Measurements from ENCODE around the gene KRTAP9-4.

DNA sequence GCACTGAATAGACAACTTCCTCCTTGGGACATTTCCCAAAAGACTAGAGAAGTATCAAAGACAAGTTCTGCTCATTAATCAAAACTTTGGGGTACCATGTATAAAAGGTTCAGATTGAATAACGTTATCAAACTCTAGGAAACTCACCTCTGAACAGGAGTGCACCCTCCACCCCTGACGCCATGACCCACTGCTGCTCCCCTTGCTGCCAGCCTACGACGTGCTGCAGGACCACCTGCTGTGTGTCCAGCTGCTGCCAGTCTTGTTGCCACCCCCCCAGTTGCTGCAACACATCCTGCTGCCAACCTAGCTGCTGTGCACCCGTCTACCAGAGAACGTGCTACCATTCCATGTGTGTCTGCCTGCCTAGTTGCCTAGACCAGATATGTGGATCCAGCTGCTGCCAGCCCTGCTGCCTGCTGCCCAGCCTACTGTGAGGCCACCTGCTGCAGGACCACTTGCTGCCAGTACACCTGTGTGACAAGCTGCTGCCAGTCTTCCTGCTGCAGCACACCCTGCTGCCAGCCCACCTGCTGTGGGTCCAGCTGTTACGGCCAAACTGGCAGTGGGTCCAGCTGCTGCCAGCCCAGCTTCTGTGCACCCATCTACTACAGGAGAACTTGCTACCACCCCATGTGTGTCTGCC lies 36.8 kb upstream of the KRTAP9-4 start:
- TF ChIP-seq, protein P1, sequence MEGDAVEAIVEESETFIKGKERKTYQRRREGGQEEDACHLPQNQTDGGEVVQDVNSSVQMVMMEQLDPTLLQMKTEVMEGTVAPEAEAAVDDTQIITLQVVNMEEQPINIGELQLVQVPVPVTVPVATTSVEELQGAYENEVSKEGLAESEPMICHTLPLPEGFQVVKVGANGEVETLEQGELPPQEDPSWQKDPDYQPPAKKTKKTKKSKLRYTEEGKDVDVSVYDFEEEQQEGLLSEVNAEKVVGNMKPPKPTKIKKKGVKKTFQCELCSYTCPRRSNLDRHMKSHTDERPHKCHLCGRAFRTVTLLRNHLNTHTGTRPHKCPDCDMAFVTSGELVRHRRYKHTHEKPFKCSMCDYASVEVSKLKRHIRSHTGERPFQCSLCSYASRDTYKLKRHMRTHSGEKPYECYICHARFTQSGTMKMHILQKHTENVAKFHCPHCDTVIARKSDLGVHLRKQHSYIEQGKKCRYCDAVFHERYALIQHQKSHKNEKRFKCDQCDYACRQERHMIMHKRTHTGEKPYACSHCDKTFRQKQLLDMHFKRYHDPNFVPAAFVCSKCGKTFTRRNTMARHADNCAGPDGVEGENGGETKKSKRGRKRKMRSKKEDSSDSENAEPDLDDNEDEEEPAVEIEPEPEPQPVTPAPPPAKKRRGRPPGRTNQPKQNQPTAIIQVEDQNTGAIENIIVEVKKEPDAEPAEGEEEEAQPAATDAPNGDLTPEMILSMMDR (IDR thresholded peaks at IDR 0.05): no peak
- no peak for TF ChIP-seq NPAS2 (CRISPR knock-in tag; IDR thresholded peaks at IDR 0.05; ENCODE audit: borderline replicate concordance)
- TF ChIP-seq HDAC2 (IDR thresholded peaks at IDR 0.05): no peak
- no peak for TF ChIP-seq CBX2 (IDR thresholded peaks at IDR 0.05; ENCODE audit: borderline replicate concordance, low read depth)
- TF ChIP-seq, protein P2, sequence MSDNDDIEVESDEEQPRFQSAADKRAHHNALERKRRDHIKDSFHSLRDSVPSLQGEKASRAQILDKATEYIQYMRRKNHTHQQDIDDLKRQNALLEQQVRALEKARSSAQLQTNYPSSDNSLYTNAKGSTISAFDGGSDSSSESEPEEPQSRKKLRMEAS (IDR thresholded peaks at IDR 0.05): no peak
- no peak for TF ChIP-seq HOXA7 (CRISPR knock-in tag; IDR thresholded peaks at IDR 0.05)
- TF ChIP-seq EP300 (IDR thresholded peaks at IDR 0.05): no peak
- no peak for TF ChIP-seq RFX5 (IDR thresholded peaks at IDR 0.05)
- TF ChIP-seq, protein P3, sequence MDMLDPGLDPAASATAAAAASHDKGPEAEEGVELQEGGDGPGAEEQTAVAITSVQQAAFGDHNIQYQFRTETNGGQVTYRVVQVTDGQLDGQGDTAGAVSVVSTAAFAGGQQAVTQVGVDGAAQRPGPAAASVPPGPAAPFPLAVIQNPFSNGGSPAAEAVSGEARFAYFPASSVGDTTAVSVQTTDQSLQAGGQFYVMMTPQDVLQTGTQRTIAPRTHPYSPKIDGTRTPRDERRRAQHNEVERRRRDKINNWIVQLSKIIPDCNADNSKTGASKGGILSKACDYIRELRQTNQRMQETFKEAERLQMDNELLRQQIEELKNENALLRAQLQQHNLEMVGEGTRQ (IDR thresholded peaks at IDR 0.05): no peak
- TF ChIP-seq, protein P4, sequence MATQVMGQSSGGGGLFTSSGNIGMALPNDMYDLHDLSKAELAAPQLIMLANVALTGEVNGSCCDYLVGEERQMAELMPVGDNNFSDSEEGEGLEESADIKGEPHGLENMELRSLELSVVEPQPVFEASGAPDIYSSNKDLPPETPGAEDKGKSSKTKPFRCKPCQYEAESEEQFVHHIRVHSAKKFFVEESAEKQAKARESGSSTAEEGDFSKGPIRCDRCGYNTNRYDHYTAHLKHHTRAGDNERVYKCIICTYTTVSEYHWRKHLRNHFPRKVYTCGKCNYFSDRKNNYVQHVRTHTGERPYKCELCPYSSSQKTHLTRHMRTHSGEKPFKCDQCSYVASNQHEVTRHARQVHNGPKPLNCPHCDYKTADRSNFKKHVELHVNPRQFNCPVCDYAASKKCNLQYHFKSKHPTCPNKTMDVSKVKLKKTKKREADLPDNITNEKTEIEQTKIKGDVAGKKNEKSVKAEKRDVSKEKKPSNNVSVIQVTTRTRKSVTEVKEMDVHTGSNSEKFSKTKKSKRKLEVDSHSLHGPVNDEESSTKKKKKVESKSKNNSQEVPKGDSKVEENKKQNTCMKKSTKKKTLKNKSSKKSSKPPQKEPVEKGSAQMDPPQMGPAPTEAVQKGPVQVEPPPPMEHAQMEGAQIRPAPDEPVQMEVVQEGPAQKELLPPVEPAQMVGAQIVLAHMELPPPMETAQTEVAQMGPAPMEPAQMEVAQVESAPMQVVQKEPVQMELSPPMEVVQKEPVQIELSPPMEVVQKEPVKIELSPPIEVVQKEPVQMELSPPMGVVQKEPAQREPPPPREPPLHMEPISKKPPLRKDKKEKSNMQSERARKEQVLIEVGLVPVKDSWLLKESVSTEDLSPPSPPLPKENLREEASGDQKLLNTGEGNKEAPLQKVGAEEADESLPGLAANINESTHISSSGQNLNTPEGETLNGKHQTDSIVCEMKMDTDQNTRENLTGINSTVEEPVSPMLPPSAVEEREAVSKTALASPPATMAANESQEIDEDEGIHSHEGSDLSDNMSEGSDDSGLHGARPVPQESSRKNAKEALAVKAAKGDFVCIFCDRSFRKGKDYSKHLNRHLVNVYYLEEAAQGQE (IDR thresholded peaks at IDR 0.05): no peak
- no peak for TF ChIP-seq SMC3 (IDR thresholded peaks at IDR 0.05)

Measured in A549 (cell line).